ENCODE data around the gene SOX12. TPM values are rescaled to one million over a fixed set of nuclear protein-coding genes. Genes with fewer than 3 reads are reported as not detected.
A peak's percentile ranks its signal among the peaks of the same experiment; 100 is the strongest.

SOX12 gene
- polyA plus RNA-seq, 1 donor (not counting 4 experiments of a cell fraction or from before 2014, with no cell fraction given), result 1.9 TPM

DNA sequence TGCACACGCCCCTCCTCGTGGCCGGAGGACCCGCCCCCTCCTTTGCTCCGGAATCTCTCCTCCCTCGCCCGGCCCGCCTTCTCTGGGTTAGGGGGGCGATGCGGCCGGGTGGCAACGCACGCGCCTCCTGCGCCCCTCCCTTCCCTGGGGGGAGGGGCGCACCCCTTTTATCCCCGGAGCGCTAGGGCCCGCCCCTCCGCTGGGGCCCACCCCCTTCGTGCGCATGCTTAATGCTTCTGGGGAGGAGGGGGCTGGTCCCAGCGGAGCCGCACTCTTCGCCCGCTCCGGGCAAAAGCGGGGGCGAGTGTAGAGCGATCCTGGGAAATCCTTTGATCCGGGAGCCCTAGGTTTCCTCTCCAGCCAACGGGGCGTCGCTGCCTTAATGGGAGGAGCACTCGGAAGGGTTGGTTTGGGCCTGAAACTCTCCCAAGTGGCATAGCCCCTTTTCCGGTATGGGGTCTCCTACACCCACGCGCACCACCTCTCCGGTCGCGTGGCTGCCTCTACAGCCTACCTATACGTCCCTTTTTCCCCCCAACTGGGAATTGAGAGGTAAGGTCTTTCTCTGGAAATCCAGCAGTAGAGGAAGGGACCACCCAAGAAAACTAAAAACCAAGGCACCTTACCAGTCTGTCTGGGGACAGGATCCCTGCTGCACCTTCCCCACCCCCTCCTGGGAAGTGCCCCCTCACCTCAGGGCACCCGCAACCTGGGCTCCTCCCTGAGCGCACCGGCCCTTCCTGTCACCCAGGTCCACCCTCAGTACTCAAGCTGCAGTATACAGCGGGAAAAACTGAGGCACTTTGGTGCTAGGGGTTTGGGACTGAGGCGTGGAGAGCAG is 2.1 kb downstream of the SOX12 start:
- H3K9ac ChIP-seq (ENCODE audit: control insufficient read depth, extremely low read depth, insufficient read depth, low read length), result peak overlapping the region; percentile 97
- peak overlapping the region; percentile 53 to 73 (median 73) for H3K4me3 ChIP-seq (ENCODE audit: control insufficient read depth in 2 of 3, extremely low read depth in 1 of 3, insufficient read depth in 2 of 3, low read depth in 1 of 3, low read length in 3 of 3)
- dilution Hi-C loops (cut with MboI; ENCODE audit: extremely low pct_ligation_motif_present, low sequenced_read_pairs), result loop anchor here (10.0 kb wide), 1 partner anchor 83 kb away; no protein-coding TSS in a partner anchor
- no peak for FAIRE-seq
- H3K27ac ChIP-seq (ENCODE audit: control insufficient read depth, insufficient read depth, low read length), result peak overlapping the region; percentile 60
- H3K9me1 ChIP-seq (ENCODE audit: control insufficient read depth, extremely low read depth, insufficient read depth, low read length), result no peaks in the 10 kb centered on the region
- peak; percentile 35 for DNase-seq (ENCODE audit: low read depth, low spot score)
- peak overlapping the region; percentile 89 for H3K4me2 ChIP-seq (ENCODE audit: control insufficient read depth, extremely low read depth, insufficient read depth, low read depth, low read length)
- peaks cover 0 to 2% of the 10 kb centered on the region in 2 experiments for H3K36me3 ChIP-seq (ENCODE audit: control insufficient read depth in 2 of 2, extremely low read depth in 1 of 2, insufficient read depth in 2 of 2, low read length in 2 of 2)
- no peak for TF ChIP-seq EZH2 (IDR thresholded peaks at IDR 0.05; ENCODE audit: low read length)
- TF ChIP-seq, protein P1, sequence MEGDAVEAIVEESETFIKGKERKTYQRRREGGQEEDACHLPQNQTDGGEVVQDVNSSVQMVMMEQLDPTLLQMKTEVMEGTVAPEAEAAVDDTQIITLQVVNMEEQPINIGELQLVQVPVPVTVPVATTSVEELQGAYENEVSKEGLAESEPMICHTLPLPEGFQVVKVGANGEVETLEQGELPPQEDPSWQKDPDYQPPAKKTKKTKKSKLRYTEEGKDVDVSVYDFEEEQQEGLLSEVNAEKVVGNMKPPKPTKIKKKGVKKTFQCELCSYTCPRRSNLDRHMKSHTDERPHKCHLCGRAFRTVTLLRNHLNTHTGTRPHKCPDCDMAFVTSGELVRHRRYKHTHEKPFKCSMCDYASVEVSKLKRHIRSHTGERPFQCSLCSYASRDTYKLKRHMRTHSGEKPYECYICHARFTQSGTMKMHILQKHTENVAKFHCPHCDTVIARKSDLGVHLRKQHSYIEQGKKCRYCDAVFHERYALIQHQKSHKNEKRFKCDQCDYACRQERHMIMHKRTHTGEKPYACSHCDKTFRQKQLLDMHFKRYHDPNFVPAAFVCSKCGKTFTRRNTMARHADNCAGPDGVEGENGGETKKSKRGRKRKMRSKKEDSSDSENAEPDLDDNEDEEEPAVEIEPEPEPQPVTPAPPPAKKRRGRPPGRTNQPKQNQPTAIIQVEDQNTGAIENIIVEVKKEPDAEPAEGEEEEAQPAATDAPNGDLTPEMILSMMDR (optimal IDR thresholded peaks at IDR 0.05 in 1 of 3, IDR thresholded peaks at IDR 0.05 in 1 of 3, conservative IDR thresholded peaks at IDR 0.05 in 1 of 3; ENCODE audit: extremely low read depth in 1 of 3, insufficient read depth in 2 of 3, low read length in 3 of 3), result no peak
- H4K20me1 ChIP-seq (ENCODE audit: control insufficient read depth, extremely low read depth, insufficient read depth, low read length), result peaks cover 3% of the 10 kb centered on the region
- H3K27me3 ChIP-seq (ENCODE audit: control insufficient read depth, extremely low read depth, insufficient read depth, low read length), result no peaks in the 10 kb centered on the region
- H2AFZ ChIP-seq (ENCODE audit: control insufficient read depth, low read length), result no peak overlapping the region
- H3K9me3 ChIP-seq (ENCODE audit: control insufficient read depth, low read depth, low read length), result no peaks in the 10 kb centered on the region
- H3K4me1 ChIP-seq (ENCODE audit: control insufficient read depth, extremely low read depth, insufficient read depth, low read length), result peaks cover 24% of the 10 kb centered on the region
- H3K79me2 ChIP-seq (ENCODE audit: control insufficient read depth, insufficient read depth, low read length), result no peaks in the 10 kb centered on the region

DNA sequence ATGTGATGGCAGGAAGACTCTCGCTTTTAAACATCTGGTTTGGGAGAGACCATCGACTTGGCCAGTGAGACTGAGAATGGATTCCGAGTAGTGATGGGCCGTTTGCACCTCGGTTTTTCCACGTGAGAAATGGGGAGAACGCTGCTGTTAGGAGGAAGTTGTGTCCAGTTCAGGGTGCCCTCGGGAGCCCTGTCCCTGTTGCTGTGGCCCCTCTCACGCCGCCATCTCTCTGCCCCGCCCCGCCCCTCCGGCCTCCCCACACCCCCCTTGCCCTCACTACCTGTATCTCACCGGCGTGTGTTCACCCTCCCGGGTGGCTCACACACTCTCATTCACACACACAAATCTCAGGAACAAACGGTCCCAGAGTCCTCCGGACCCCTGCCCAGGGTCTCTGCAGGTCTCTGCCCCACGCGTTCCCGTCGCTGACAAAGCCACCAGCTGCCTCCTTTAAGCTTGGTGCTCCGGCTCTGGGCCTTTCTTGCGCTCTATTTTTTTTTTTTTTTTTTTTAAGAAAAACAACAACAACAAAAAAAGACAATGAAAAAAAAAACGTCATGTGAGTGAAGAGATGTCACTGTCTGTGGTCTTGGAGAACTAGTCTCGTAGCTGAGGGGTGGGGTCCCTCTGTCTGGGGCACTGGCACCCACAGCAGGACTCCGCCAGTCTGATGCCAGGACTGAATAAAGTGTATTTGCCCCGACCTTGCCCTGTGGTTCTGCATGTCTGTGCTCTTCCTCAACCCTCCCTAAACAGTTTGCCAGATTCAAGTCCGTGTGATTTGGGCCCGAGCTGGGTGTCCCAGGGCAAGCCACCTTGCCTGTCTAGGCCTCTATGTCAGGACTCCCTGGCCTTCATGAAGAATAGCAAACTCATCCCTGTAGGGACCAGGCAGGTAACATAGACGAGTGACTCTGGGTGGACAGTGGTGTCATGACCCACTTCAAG is 2.9 kb downstream of the SOX12 start:
- peak overlapping the region; percentile 60 for H3K27ac ChIP-seq (ENCODE audit: control insufficient read depth, insufficient read depth, low read length)
- TF ChIP-seq EZH2 (IDR thresholded peaks at IDR 0.05; ENCODE audit: low read length), result no peak
- TF ChIP-seq, protein P1 (optimal IDR thresholded peaks at IDR 0.05 in 1 of 3, IDR thresholded peaks at IDR 0.05 in 1 of 3, conservative IDR thresholded peaks at IDR 0.05 in 1 of 3; ENCODE audit: extremely low read depth in 1 of 3, insufficient read depth in 2 of 3, low read length in 3 of 3), result no peak
- peak overlapping the region; percentile 89 for H3K4me2 ChIP-seq (ENCODE audit: control insufficient read depth, extremely low read depth, insufficient read depth, low read depth, low read length)
- H2AFZ ChIP-seq (ENCODE audit: control insufficient read depth, low read length), result no peak overlapping the region
- DNase-seq (ENCODE audit: low read depth, low spot score), result no peak
- peak; percentile 17 for FAIRE-seq
- H3K36me3 ChIP-seq (ENCODE audit: control insufficient read depth in 2 of 2, extremely low read depth in 1 of 2, insufficient read depth in 2 of 2, low read length in 2 of 2), result peaks cover 0 to 2% of the 10 kb centered on the region in 2 experiments
- peak overlapping the region; percentile 53 to 73 (median 73) for H3K4me3 ChIP-seq (ENCODE audit: control insufficient read depth in 2 of 3, extremely low read depth in 1 of 3, insufficient read depth in 2 of 3, low read depth in 1 of 3, low read length in 3 of 3)
- no peaks in the 10 kb centered on the region for H3K9me1 ChIP-seq (ENCODE audit: control insufficient read depth, extremely low read depth, insufficient read depth, low read length)
- no peaks in the 10 kb centered on the region for H3K79me2 ChIP-seq (ENCODE audit: control insufficient read depth, insufficient read depth, low read length)
- no peaks in the 10 kb centered on the region for H3K27me3 ChIP-seq (ENCODE audit: control insufficient read depth, extremely low read depth, insufficient read depth, low read length)
- peak overlapping the region; percentile 97 for H3K9ac ChIP-seq (ENCODE audit: control insufficient read depth, extremely low read depth, insufficient read depth, low read length)
- dilution Hi-C loops (cut with MboI; ENCODE audit: extremely low pct_ligation_motif_present, low sequenced_read_pairs), result loop anchor here (10.0 kb wide), 1 partner anchor 84 kb away; no protein-coding TSS in a partner anchor
- H3K4me1 ChIP-seq (ENCODE audit: control insufficient read depth, extremely low read depth, insufficient read depth, low read length), result peaks cover 15% of the 10 kb centered on the region
- peaks cover 3% of the 10 kb centered on the region for H4K20me1 ChIP-seq (ENCODE audit: control insufficient read depth, extremely low read depth, insufficient read depth, low read length)
- H3K9me3 ChIP-seq (ENCODE audit: control insufficient read depth, low read depth, low read length), result no peaks in the 10 kb centered on the region
